Mammary epithelial cell (primary cell): Measurements from ENCODE around the gene HOXA3.

ENCODE experiments used
- EZH2 ChIP-seq: IDR thresholded peaks from 2 replicates; pipeline ENCODE4 v1.6.1; 2012; ENCODE audit warnings: low read length, inconsistent platforms, borderline replicate concordance
- TF ChIP-seq, protein P1 (sequence below), 2 donors: IDR thresholded peaks in 1 of 2; conservative IDR thresholded peaks in 1 of 2; 2 replicates each; pipeline ENCODE4 v1.5.1; 2011 to 2012; ENCODE audit warnings: inconsistent platforms in 2 of 2, low read length in 2 of 2, mild to moderate bottlenecking in 2 of 2, control low read depth in 1 of 2, low read depth in 1 of 2; ENCODE audit not compliant: insufficient read depth in 1 of 2; ENCODE audit errors: extremely low read depth in 1 of 2

DNA sequence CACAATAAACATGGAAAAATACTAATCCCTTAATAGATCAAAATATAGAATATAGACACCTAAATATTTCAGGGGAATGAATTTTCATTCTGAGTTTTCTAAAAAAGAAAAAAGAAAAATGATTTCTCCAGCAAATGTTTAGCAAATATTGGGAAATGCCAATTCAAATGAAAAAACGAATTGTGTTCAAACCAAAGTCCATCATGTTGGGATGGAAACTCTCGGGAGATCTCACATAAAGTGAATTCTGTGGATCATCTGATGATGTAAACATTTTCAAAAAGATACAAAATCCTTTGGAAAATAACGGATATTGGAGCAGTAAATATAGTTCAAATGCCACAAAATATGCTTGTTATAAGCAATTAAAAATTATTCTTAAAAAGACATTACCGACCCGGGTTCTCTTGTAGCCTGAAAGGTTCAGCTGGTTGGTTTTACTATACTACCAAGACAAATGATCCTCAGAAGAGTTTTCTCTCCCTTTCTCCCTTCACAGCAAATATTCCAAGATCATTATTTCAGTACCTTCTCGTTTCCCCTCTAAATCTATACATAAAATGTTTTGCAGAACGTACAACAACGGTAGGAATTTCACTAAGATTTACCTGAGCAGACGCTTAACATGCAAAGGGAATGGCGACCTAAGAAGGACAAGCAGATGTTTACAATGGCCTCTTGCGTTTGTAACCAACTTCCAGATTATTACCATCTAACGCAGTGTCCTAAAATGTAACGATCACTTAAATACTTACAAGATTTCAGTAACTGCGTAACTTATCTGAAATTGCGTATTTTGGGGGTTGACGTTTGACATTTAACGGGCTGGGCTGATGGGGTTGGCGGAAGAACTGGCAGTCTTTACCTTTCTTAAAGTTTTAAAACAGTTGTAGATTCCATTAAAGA, 45.0 kb upstream of the HOXA3 start:
- TF ChIP-seq, protein P1, sequence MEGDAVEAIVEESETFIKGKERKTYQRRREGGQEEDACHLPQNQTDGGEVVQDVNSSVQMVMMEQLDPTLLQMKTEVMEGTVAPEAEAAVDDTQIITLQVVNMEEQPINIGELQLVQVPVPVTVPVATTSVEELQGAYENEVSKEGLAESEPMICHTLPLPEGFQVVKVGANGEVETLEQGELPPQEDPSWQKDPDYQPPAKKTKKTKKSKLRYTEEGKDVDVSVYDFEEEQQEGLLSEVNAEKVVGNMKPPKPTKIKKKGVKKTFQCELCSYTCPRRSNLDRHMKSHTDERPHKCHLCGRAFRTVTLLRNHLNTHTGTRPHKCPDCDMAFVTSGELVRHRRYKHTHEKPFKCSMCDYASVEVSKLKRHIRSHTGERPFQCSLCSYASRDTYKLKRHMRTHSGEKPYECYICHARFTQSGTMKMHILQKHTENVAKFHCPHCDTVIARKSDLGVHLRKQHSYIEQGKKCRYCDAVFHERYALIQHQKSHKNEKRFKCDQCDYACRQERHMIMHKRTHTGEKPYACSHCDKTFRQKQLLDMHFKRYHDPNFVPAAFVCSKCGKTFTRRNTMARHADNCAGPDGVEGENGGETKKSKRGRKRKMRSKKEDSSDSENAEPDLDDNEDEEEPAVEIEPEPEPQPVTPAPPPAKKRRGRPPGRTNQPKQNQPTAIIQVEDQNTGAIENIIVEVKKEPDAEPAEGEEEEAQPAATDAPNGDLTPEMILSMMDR (conservative IDR thresholded peaks at IDR 0.05 in 1 of 2, IDR thresholded peaks at IDR 0.05 in 1 of 2; ENCODE audit: extremely low read depth in 1 of 2, insufficient read depth in 1 of 2, low read depth in 1 of 2, low read length in 2 of 2) = no peak
- TF ChIP-seq EZH2 = peak; percentile 86
